B cell (primary cell): Measurements from ENCODE around the gene PITPNM3. TPM values are rescaled to one million over a fixed set of nuclear protein-coding genes. Genes with fewer than 3 reads are reported as not detected.

Source experiments
- ATAC-seq: fragments of 200-7000 bp; cut with Tn5 transposase; one replicate; pipeline ENCODE4 v1.10.0; 2021; ENCODE audit warnings: low read depth, mild to moderate bottlenecking, moderate number of reproducible peaks, moderate library complexity
- CTCF ChIA-PET: fragments of 350-600 bp; sonication (Branson Sonifier 250); formaldehyde crosslinking; loops from one replicate; lab custom pipeline; 2021; ENCODE audit warnings: antibody characterized with exemption, inconsistent platforms; lab: Charles Lee
- POLR2A ChIA-PET: fragments of 350-600 bp; sonication (Branson Sonifier 250); formaldehyde crosslinking; loops from one replicate; lab custom pipeline; 2021; ENCODE audit warnings: antibody characterized with exemption; lab: Charles Lee
- DNase-seq: peaks from one replicate; pipeline ENCODE4 v3.0.0; 2013
- H2AFZ ChIP-seq: 2 replicates; pipeline ENCODE4 v1.6.1; 2012; ENCODE audit warnings: mild to moderate bottlenecking, low read depth, low read length; ENCODE audit not compliant: insufficient read depth, poor library complexity, severe bottlenecking
- H3K27ac ChIP-seq, 2 donors: 1 replicate in 1 of 2; 2 replicates in 1 of 2; pipeline ENCODE4 v1.5.1; 2012 to 2013; ENCODE audit warnings: low read length in 2 of 2, mild to moderate bottlenecking in 2 of 2, moderate library complexity in 1 of 2
- H3K27me3 ChIP-seq, 4 experiments: fragments of 200-600 bp in 1 of 4; sonication (generic) in 1 of 4; replicated peaks in 1 of 4; 1 replicate in 2 of 4; 2 replicates in 2 of 4; pipeline versions ENCODE4 v1.6.1 to v1.7.0; 2013 to 2016; ENCODE audit warnings: low read length in 3 of 4, mild to moderate bottlenecking in 2 of 4, mixed read lengths in 1 of 4, moderate library complexity in 1 of 4; ENCODE audit not compliant: insufficient read depth in 4 of 4, control insufficient read depth in 3 of 4; ENCODE audit errors: control extremely low read depth in 1 of 4
- H3K36me3 ChIP-seq, 2 experiments: replicated peaks in 1 of 2; 1 replicate in 1 of 2; 2 replicates in 1 of 2; pipeline versions ENCODE4 v1.6.1 to v1.7.1; 2013; ENCODE audit warnings: low read length in 1 of 2; ENCODE audit not compliant: insufficient read depth in 2 of 2, control insufficient read depth in 1 of 2; ENCODE audit errors: control extremely low read depth in 1 of 2, extremely low read depth in 1 of 2
- H3K4me1 ChIP-seq, 2 donors: fragments of 200-600 bp in 1 of 2; sonication (generic) in 1 of 2; 1 replicate in 1 of 2; 2 replicates in 1 of 2; pipeline versions ENCODE4 v1.5.1 to v1.6.1; 2013 to 2017; ENCODE audit warnings: low read length in 2 of 2; ENCODE audit not compliant: control insufficient read depth in 2 of 2, insufficient read depth in 2 of 2
- H3K4me2 ChIP-seq: replicated peaks from 2 replicates; pipeline ENCODE3; 2012; ENCODE audit warnings: mild to moderate bottlenecking, low read depth, low read length; ENCODE audit not compliant: poor library complexity, severe bottlenecking
- H3K4me3 ChIP-seq, 5 experiments: fragments of 200-600 bp in 1 of 5; sonication (generic) in 1 of 5; 1 replicate in 3 of 5; 2 replicates in 2 of 5; pipeline versions ENCODE4 v1.5.1 to v1.7.0; 2011 to 2016; ENCODE audit warnings: low read length in 4 of 5, mild to moderate bottlenecking in 4 of 5, low read depth in 2 of 5, control low read depth in 1 of 5, moderate library complexity in 1 of 5; ENCODE audit not compliant: insufficient read depth in 1 of 5; ENCODE audit errors: control extremely low read depth in 1 of 5, extremely low read depth in 1 of 5
- H3K79me2 ChIP-seq: fragments of 200-600 bp; sonication (generic); one replicate; pipeline ENCODE4 v1.6.0; 2016; ENCODE audit warnings: low read length; ENCODE audit not compliant: control insufficient read depth, insufficient read depth
- H3K9ac ChIP-seq: fragments of 200-600 bp; sonication (generic); 2 replicates; pipeline ENCODE4 v1.6.1; 2017; ENCODE audit warnings: mild to moderate bottlenecking, low read length, moderate library complexity
- H3K9me3 ChIP-seq, 3 donors: one replicate each; pipeline versions ENCODE4 v1.6.1 to v1.7.1; 2013; ENCODE audit warnings: low read length in 2 of 3; ENCODE audit not compliant: control insufficient read depth in 2 of 3, insufficient read depth in 1 of 3; ENCODE audit errors: control extremely low read depth in 1 of 3
- H4K20me1 ChIP-seq: 2 replicates; pipeline ENCODE4 v1.6.0; 2012; ENCODE audit warnings: mild to moderate bottlenecking, low read length; ENCODE audit not compliant: insufficient read depth, control insufficient read depth, poor library complexity, severe bottlenecking
- H3K27ac Mint-ChIP-seq: one replicate; pipeline ENCODE4 v1.8.0; 2021; ENCODE audit warnings: mixed read lengths
- H3K27me3 Mint-ChIP-seq: one replicate; pipeline ENCODE4 v1.8.0; 2021; ENCODE audit warnings: mixed read lengths
- H3K4me1 Mint-ChIP-seq: one replicate; pipeline ENCODE4 v1.8.0; 2021; ENCODE audit warnings: mixed read lengths
- H3K4me3 Mint-ChIP-seq: one replicate; pipeline ENCODE4 v1.8.0; 2021; ENCODE audit warnings: mixed read lengths
- H3K9me3 Mint-ChIP-seq: one replicate; pipeline ENCODE4 v1.8.0; 2022; ENCODE audit warnings: mixed read lengths; ENCODE audit not compliant: insufficient read depth
- EZH2 ChIP-seq: IDR thresholded peaks from 2 replicates; pipeline ENCODE4 v1.6.1; 2012; ENCODE audit warnings: borderline replicate concordance, low read depth, mild to moderate bottlenecking, moderate library complexity, low read length; ENCODE audit not compliant: insufficient read depth, poor library complexity, severe bottlenecking
- WGBS: methylation state at CpG from one replicate; pipeline ENCODE4 v1.1.5; 2013; ENCODE audit warnings: missing lambda C conversion rate; ENCODE audit not compliant: insufficient coverage; 5-methylcytosine and 5-hydroxymethylcytosine counted together
- intact Hi-C: fragments of 100-400 bp; cut with micrococcal nuclease; formaldehyde crosslinking; loops from one replicate; pipeline ENCODE4 v1.10.0; 2022
- polyA plus RNA-seq: library from polyadenylated mRNA; depleted of rRNA; stranded (reverse); fragments of >200 nt; gene quantifications from 2 replicates; pipeline ENCODE4 v1.2.3, GENCODE V29; 2012
- small RNA-seq: library from RNA; depleted of rRNA; stranded (forward); fragments of <200 nt; gene quantifications from one replicate; pipeline ENCODE3, GENCODE V24; 2012; ENCODE audit warnings: low replicate concordance, low read depth; ENCODE audit not compliant: insufficient read length
- total RNA-seq, 2 donors: library from RNA; stranded (reverse); fragments of 120-200 nt in 1 of 2; gene quantifications; 1 replicate in 1 of 2; 2 replicates in 1 of 2; pipeline versions ENCODE4 v1.2.3 to v1.2.4, GENCODE V29; 2013 to 2022
- TF ChIP-seq, protein P1 (sequence below): fragments of 200-600 bp; IDR thresholded peaks from one replicate; pipeline ENCODE4 v1.8.0; 2022; ENCODE audit warnings: antibody characterized with exemption, mild to moderate bottlenecking

PITPNM3 gene
- total and polyA plus RNA-seq, 2 donors (not counting 1 experiment from before 2014, with no cell fraction given) = 0.31 to 0.49 TPM

DNA sequence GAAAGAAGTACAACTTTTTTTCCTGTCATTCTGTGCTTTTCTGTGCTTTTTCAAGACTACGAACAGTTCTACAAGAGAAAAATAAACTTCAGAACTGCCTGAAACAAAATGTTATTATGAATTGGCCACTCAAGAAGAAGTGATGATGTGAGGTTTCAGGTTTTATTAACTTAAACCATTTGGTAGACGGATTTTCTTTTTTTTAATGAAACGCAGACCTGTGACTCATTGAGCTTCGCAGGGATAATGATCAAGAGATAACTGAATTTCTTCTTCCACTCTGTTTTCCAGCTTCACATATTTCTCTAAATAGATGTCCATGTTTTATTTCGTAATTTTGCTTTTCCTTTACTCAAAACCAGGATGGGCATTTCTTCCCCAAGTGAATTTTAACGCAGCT, 154.1 kb downstream of the PITPNM3 start:
- POLR2A ChIA-PET = no interaction called here
- CTCF ChIA-PET = no interaction called here

More for the DNA sequence above, 154.1 kb downstream of the PITPNM3 start:
- 97% methylated on average over 3 of the region's 6 CpGs for WGBS
- peaks cover 0 to 7% (median 3%) of the 10 kb centered on the region in 4 experiments for H3K27me3 ChIP-seq
- TF ChIP-seq, protein P1, sequence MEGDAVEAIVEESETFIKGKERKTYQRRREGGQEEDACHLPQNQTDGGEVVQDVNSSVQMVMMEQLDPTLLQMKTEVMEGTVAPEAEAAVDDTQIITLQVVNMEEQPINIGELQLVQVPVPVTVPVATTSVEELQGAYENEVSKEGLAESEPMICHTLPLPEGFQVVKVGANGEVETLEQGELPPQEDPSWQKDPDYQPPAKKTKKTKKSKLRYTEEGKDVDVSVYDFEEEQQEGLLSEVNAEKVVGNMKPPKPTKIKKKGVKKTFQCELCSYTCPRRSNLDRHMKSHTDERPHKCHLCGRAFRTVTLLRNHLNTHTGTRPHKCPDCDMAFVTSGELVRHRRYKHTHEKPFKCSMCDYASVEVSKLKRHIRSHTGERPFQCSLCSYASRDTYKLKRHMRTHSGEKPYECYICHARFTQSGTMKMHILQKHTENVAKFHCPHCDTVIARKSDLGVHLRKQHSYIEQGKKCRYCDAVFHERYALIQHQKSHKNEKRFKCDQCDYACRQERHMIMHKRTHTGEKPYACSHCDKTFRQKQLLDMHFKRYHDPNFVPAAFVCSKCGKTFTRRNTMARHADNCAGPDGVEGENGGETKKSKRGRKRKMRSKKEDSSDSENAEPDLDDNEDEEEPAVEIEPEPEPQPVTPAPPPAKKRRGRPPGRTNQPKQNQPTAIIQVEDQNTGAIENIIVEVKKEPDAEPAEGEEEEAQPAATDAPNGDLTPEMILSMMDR = no peak
- no peak for TF ChIP-seq EZH2
- peaks cover 0 to 4% (median 0%) of the 10 kb centered on the region in 3 donors for H3K9me3 ChIP-seq
- DNase-seq (no peak), ATAC-seq (no peak)
- no peaks in the 10 kb centered on the region for H3K4me1 Mint-ChIP-seq
- no peak overlapping the region for H2AFZ ChIP-seq
- no peaks in the 10 kb centered on the region for H3K4me1 ChIP-seq
- no peak overlapping the region for H3K27ac Mint-ChIP-seq
- H3K36me3 ChIP-seq = no peaks in the 10 kb centered on the region
- H3K27ac ChIP-seq = no peak overlapping the region
- no peak overlapping the region for H3K4me3 ChIP-seq
- H4K20me1 ChIP-seq = no peaks in the 10 kb centered on the region
- H3K4me2 ChIP-seq = no peak overlapping the region
- H3K4me3 Mint-ChIP-seq = no peak overlapping the region
- H3K79me2 ChIP-seq = no peaks in the 10 kb centered on the region
- peaks cover 3% of the 10 kb centered on the region for H3K9me3 Mint-ChIP-seq
- no peak overlapping the region for H3K9ac ChIP-seq
- intact Hi-C loops = no loop called here
- H3K27me3 Mint-ChIP-seq = peaks cover 19% of the 10 kb centered on the region

Small RNAs within 50 kb of the gene (small RNA-seq; reads per million reads assigned to genes)
- gene RF00017 (not detected), gene RNA5SP435 (not detected)

Other genes with a start within 250 kb of the PITPNM3 start
- gene AIPL1, start 121.4 kb downstream of the PITPNM3 start, total RNA-seq = not detected in 2 replicates
- not detected in 2 replicates for gene AIPL1, start 121.4 kb downstream of the PITPNM3 start, polyA plus RNA-seq
- gene PIMREG, start 112.1 kb downstream of the PITPNM3 start, total RNA-seq = not detected in 2 replicates
- 0.21 and 0.33 TPM in 2 replicates for gene PIMREG, start 112.1 kb downstream of the PITPNM3 start, polyA plus RNA-seq
- 28.7 and 29.1 TPM in 2 replicates for gene KIAA0753, start 84.2 kb upstream of the PITPNM3 start, total RNA-seq
- 5.9 and 6.3 TPM in 2 replicates for gene KIAA0753, start 84.2 kb upstream of the PITPNM3 start, polyA plus RNA-seq
- gene TXNDC17, start 84.5 kb upstream of the PITPNM3 start, total RNA-seq = 18.2 and 19.5 TPM in 2 replicates
- gene TXNDC17, start 84.5 kb upstream of the PITPNM3 start, polyA plus RNA-seq = 15.4 and 33.7 TPM in 2 replicates
- 24.7 and 25.5 TPM in 2 replicates for gene MED31, start 95.0 kb upstream of the PITPNM3 start, total RNA-seq
- gene MED31, start 95.0 kb upstream of the PITPNM3 start, polyA plus RNA-seq = 9.2 and 11.3 TPM in 2 replicates
- gene C17orf100, start 95.2 kb upstream of the PITPNM3 start, total RNA-seq = 7.7 and 11.6 TPM in 2 replicates
- 1.4 and 3.7 TPM in 2 replicates for gene C17orf100, start 95.2 kb upstream of the PITPNM3 start, polyA plus RNA-seq
- gene SLC13A5, start 156.8 kb upstream of the PITPNM3 start, total RNA-seq = not detected in 2 replicates
- not detected in 2 replicates for gene SLC13A5, start 156.8 kb upstream of the PITPNM3 start, polyA plus RNA-seq
- 116 and 127 TPM in 2 replicates for gene XAF1, start 199.5 kb upstream of the PITPNM3 start, total RNA-seq
- gene XAF1, start 199.5 kb upstream of the PITPNM3 start, polyA plus RNA-seq = 44.8 and 64.3 TPM in 2 replicates
- 0.70 TPM in 1 of 2 replicates, not detected in the other for gene FBXO39, start 219.7 kb upstream of the PITPNM3 start, total RNA-seq
- gene FBXO39, start 219.7 kb upstream of the PITPNM3 start, polyA plus RNA-seq = 0.12 and 0.13 TPM in 2 replicates